ENCODE measurements around the gene PRDX5.

- TF ChIP-seq CTCF (conservative IDR thresholded peaks at IDR 0.05; ENCODE audit: low read length) (no peak), EZH2phosphoT487 (IDR thresholded peaks at IDR 0.05; ENCODE audit: borderline replicate concordance) (no peak)
Measured at GRCh38 chr11:64278576-64279190, 39.2 kb upstream of the PRDX5 start.
